Measurements from ENCODE around the gene CCL7.
A peak's percentile ranks its signal among the peaks of the same experiment; 100 is the strongest.

CCL7 gene

GRCh38 chr17:34234616-34235015 lies 35.4 kb upstream of the CCL7 start:
- no peak for DNase-seq (ENCODE audit: low read depth)
- Histone ChIP-seq H3K27me3 (replicated peaks; ENCODE audit: control insufficient read depth, insufficient read depth, low read length) (no peaks in the 10 kb centered on the region), H3K9me3 (ENCODE audit: control insufficient read depth, low read length) (peaks cover 11% of the 10 kb centered on the region), H3K4me3 (ENCODE audit: low read length) (no peak overlapping the region), H3K36me3 (ENCODE audit: control insufficient read depth, insufficient read depth, low read length, severe bottlenecking) (no peaks in the 10 kb centered on the region), H3K9ac (ENCODE audit: low read length) (no peak overlapping the region), H3K4me1 (ENCODE audit: control insufficient read depth, insufficient read depth, low read length) (peaks cover 20% of the 10 kb centered on the region)

- DNase-seq (ENCODE audit: low read depth): no peak
- no peaks in the 10 kb centered on the region for H3K36me3 ChIP-seq (ENCODE audit: control insufficient read depth, insufficient read depth, low read length, severe bottlenecking)
- H3K9me3 ChIP-seq (ENCODE audit: control insufficient read depth, low read length): peaks cover 2% of the 10 kb centered on the region
- no peak overlapping the region for H3K4me3 ChIP-seq (ENCODE audit: low read length)
- H3K9ac ChIP-seq (ENCODE audit: low read length): no peak overlapping the region
- H3K27me3 ChIP-seq (replicated peaks; ENCODE audit: control insufficient read depth, insufficient read depth, low read length): no peaks in the 10 kb centered on the region
- H3K4me1 ChIP-seq (ENCODE audit: control insufficient read depth, insufficient read depth, low read length): peaks cover 20% of the 10 kb centered on the region
These were observed 34.5 kb upstream of the CCL7 start for GRCh38 chr17:34235389-34236028.

GRCh38 chr17:34236281-34236892 lies 33.6 kb upstream of the CCL7 start:
- no peaks in the 10 kb centered on the region for H3K9me3 ChIP-seq (ENCODE audit: control insufficient read depth, low read length)

GRCh38 chr17:34237458-34237857 lies 32.6 kb upstream of the CCL7 start:
- Histone ChIP-seq H3K4me3 (ENCODE audit: low read length) (no peak overlapping the region), H3K4me1 (ENCODE audit: control insufficient read depth, insufficient read depth, low read length) (peaks cover 29% of the 10 kb centered on the region), H3K36me3 (ENCODE audit: control insufficient read depth, insufficient read depth, low read length, severe bottlenecking) (no peaks in the 10 kb centered on the region), H3K9ac (ENCODE audit: low read length) (no peak overlapping the region), H3K27me3 (replicated peaks; ENCODE audit: control insufficient read depth, insufficient read depth, low read length) (no peaks in the 10 kb centered on the region), H3K9me3 (ENCODE audit: control insufficient read depth, low read length) (no peaks in the 10 kb centered on the region)
- DNase-seq (ENCODE audit: low read depth): no peak

More at GRCh38 chr17:34236281-34236892, 33.6 kb upstream of the CCL7 start:
- DNase-seq (ENCODE audit: low read depth): no peak
- Histone ChIP-seq H3K36me3 (ENCODE audit: control insufficient read depth, insufficient read depth, low read length, severe bottlenecking) (no peaks in the 10 kb centered on the region), H3K4me3 (ENCODE audit: low read length) (no peak overlapping the region), H3K4me1 (ENCODE audit: control insufficient read depth, insufficient read depth, low read length) (peaks cover 28% of the 10 kb centered on the region), H3K9ac (ENCODE audit: low read length) (no peak overlapping the region), H3K27me3 (replicated peaks; ENCODE audit: control insufficient read depth, insufficient read depth, low read length) (no peaks in the 10 kb centered on the region)

- Histone ChIP-seq H3K9ac (ENCODE audit: low read length) (no peak overlapping the region), H3K9me3 (ENCODE audit: control insufficient read depth, low read length) (no peaks in the 10 kb centered on the region), H3K27me3 (replicated peaks; ENCODE audit: control insufficient read depth, insufficient read depth, low read length) (no peaks in the 10 kb centered on the region), H3K4me1 (ENCODE audit: control insufficient read depth, insufficient read depth, low read length) (peaks cover 18% of the 10 kb centered on the region), H3K4me3 (ENCODE audit: low read length) (no peak overlapping the region), H3K36me3 (ENCODE audit: control insufficient read depth, insufficient read depth, low read length, severe bottlenecking) (no peaks in the 10 kb centered on the region)
- peak; percentile 43 for DNase-seq (ENCODE audit: low read depth)
These were observed 29.0 kb upstream of the CCL7 start for GRCh38 chr17:34241062-34241461.

GRCh38 chr17:34242587-34243363 lies 27.2 kb upstream of the CCL7 start:
- no peak overlapping the region for H3K4me3 ChIP-seq (ENCODE audit: low read length)
- no peak for DNase-seq (ENCODE audit: low read depth)
- H3K9me3 ChIP-seq (ENCODE audit: control insufficient read depth, low read length): no peaks in the 10 kb centered on the region
- H3K9ac ChIP-seq (ENCODE audit: low read length): no peak overlapping the region
- H3K36me3 ChIP-seq (ENCODE audit: control insufficient read depth, insufficient read depth, low read length, severe bottlenecking): no peaks in the 10 kb centered on the region
- H3K4me1 ChIP-seq (ENCODE audit: control insufficient read depth, insufficient read depth, low read length): peaks cover 18% of the 10 kb centered on the region
- no peaks in the 10 kb centered on the region for H3K27me3 ChIP-seq (replicated peaks; ENCODE audit: control insufficient read depth, insufficient read depth, low read length)

- Histone ChIP-seq H3K4me1 (ENCODE audit: control insufficient read depth, insufficient read depth, low read length) (peaks cover 18% of the 10 kb centered on the region), H3K27me3 (replicated peaks; ENCODE audit: control insufficient read depth, insufficient read depth, low read length) (no peaks in the 10 kb centered on the region), H3K4me3 (ENCODE audit: low read length) (no peak overlapping the region), H3K9me3 (ENCODE audit: control insufficient read depth, low read length) (no peaks in the 10 kb centered on the region), H3K36me3 (ENCODE audit: control insufficient read depth, insufficient read depth, low read length, severe bottlenecking) (no peaks in the 10 kb centered on the region), H3K9ac (ENCODE audit: low read length) (no peak overlapping the region)
- no peak for DNase-seq (ENCODE audit: low read depth)
These were observed 26.4 kb upstream of the CCL7 start for GRCh38 chr17:34243364-34244320.

- Histone ChIP-seq H3K9ac (ENCODE audit: low read length) (no peak overlapping the region), H3K4me1 (ENCODE audit: control insufficient read depth, insufficient read depth, low read length) (peaks cover 28% of the 10 kb centered on the region), H3K9me3 (ENCODE audit: control insufficient read depth, low read length) (no peaks in the 10 kb centered on the region), H3K27me3 (replicated peaks; ENCODE audit: control insufficient read depth, insufficient read depth, low read length) (no peaks in the 10 kb centered on the region), H3K36me3 (ENCODE audit: control insufficient read depth, insufficient read depth, low read length, severe bottlenecking) (no peaks in the 10 kb centered on the region), H3K4me3 (ENCODE audit: low read length) (no peak overlapping the region)
- no peak for DNase-seq (ENCODE audit: low read depth)
These were observed 24.6 kb upstream of the CCL7 start for GRCh38 chr17:34245351-34245905.

- Histone ChIP-seq H3K36me3 (ENCODE audit: control insufficient read depth, insufficient read depth, low read length, severe bottlenecking) (no peaks in the 10 kb centered on the region), H3K9me3 (ENCODE audit: control insufficient read depth, low read length) (no peaks in the 10 kb centered on the region), H3K4me1 (ENCODE audit: control insufficient read depth, insufficient read depth, low read length) (peaks cover 29% of the 10 kb centered on the region), H3K9ac (ENCODE audit: low read length) (no peak overlapping the region), H3K27me3 (replicated peaks; ENCODE audit: control insufficient read depth, insufficient read depth, low read length) (no peaks in the 10 kb centered on the region), H3K4me3 (ENCODE audit: low read length) (no peak overlapping the region)
- DNase-seq (ENCODE audit: low read depth): no peak
These were observed 23.6 kb upstream of the CCL7 start for GRCh38 chr17:34246446-34246845.

GRCh38 chr17:34246881-34247280 lies 23.1 kb upstream of the CCL7 start:
- Histone ChIP-seq H3K9ac (ENCODE audit: low read length) (no peak overlapping the region), H3K36me3 (ENCODE audit: control insufficient read depth, insufficient read depth, low read length, severe bottlenecking) (no peaks in the 10 kb centered on the region), H3K27me3 (replicated peaks; ENCODE audit: control insufficient read depth, insufficient read depth, low read length) (no peaks in the 10 kb centered on the region), H3K4me3 (ENCODE audit: low read length) (no peak overlapping the region), H3K4me1 (ENCODE audit: control insufficient read depth, insufficient read depth, low read length) (peaks cover 33% of the 10 kb centered on the region), H3K9me3 (ENCODE audit: control insufficient read depth, low read length) (no peaks in the 10 kb centered on the region)
- DNase-seq (ENCODE audit: low read depth): no peak
